GM19372 (cell line): ENCODE data around the gene TRAK1.

Experiments
- ATAC-seq: cut with Tn5 transposase; IDR thresholded peaks from one replicate; pipeline ENCODE4 v1.9.1; 2021; ENCODE audit warnings: mild to moderate bottlenecking, low read depth, moderate library complexity; ENCODE audit not compliant: unreplicated experiment

Gene TRAK1

DNA sequence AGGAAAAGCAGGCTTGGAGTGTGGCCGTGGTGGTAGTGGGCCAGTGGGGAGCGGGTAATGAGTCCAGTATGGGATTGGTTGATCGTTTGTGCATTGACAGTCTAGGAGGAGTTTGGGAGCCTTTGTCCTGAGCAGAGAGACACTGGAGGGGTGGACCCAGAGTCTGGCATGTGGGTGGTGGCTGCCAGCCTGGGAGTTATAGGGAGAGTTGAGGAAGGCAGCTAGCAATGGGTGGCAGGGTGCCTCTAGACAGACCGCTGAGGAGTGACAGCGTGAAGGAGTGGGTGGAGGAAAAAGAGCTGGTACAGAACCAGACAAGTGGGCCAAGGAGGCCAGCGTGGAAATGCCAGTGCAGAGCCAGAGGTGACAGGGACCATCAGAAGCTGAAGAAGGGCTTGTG, 176.7 kb downstream of the TRAK1 start:
- ATAC-seq = no peak

DNA sequence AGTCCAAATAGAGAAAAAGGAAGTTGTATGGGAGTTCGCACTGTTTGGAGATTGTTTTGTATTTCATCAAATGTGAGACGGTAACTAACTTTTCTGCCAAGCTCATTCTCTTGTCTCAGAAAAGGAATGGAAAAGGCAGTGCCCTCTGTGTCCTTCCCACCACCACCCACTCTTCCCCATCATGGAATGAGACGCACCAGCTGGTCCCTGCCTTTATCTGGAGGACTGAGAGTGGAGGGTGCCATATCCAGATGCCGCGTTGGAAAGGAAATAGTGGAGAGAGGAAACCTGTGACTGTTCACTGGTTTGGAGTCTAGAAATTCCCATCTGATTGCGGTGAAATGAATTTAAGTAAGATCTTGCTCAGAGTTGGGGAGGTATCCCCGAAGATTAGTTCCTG, 178.5 kb downstream of the TRAK1 start:
- ATAC-seq = no peak

DNA sequence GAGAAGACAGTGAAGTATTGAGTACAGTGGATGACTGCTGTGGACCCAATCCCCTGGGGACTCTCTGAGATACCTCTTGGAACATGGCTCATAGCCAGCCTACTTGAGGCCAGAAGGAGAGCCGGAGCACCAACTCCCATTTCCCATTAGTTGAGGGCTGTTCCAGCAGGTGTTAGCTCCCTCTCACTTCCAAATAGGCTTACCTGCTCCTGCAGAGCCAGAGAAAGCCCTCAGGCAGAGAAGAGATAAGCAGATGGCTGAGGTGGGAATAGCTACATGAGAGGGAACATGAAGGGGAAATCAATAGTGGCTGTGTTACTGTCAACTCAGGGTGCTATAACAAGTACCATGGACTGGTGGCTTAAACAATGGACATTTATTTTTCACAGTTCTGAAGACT, 179.4 kb downstream of the TRAK1 start:
- no peak for ATAC-seq

DNA sequence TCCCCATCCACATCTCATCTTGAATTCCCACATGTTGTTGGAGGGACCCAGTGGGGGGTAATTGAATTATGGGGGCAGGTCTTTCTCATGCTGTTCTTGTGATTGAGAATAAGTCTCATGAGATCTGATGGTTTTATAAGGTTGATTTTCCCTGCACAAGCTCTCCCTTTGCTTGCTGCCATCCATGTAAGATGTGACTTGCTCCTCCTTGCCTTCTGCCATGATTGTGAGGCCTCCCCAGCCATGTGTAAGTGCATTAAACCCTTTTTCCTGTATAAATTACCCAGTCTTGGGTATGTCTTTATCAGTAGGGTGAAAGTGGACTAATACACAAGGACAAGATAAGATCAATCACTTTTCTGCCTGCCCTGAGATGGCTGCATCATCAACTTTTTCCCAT, 180.6 kb downstream of the TRAK1 start:
- ATAC-seq = no peak

DNA sequence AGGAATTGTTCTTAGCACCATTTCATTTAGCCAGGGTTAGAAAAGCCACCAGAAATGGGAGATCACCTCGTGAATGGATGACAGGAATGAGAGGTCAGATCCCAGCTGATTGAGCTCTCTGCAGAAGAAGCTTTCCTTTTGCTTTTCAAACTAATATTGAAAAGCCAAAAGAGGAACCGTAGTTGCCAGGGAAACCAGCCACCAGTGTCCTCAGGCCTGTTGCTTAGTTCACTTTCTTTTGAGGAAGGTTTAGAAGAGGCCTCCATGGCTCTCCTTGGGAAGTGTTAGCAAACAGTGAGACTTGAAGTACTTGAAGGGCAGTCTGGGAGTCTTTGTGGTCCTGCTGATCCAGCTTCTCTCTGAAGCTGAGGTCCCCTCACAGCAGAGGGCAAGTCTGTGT, 182.2 kb downstream of the TRAK1 start:
- no peak for ATAC-seq

DNA sequence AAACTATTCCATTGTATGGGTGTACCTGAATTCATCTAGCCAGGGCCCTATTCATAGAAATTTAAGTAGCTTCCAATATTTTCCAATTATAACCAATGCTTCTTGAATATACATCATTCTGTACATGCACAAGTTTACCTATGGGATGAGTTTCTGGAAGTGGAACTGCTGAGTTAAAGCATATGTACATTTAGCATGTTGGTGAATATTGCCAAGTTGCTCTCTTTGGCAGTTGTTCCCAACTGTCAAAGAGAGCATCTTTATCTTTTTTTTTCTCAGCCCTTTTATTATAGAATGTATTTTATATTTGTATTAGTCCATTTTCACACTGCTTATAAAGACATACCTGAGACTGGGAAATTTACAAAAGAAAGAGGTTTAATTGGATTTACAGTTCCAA, 183.1 kb downstream of the TRAK1 start:
- no peak for ATAC-seq

DNA sequence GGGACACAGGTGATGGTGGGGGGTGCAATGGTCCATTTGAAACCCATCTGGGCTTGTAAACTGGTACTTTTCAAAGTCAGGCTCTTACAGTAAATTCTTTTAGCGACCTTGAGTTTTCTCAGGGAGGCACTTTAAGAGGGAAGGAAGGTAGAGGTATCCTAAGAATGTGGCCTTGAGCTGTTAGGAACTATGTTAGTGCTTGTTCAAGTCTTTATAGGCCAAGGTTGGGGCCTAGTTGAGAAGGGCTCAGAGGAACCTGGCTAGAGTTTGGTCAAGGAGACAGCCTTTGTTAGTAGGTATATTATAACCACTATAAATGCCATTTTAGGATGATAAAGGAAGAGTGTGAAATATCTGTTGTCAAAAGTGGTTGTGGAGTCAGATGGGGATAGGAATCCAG, 184.1 kb downstream of the TRAK1 start:
- ATAC-seq = no peak
